ENCODE data around the gene SLC5A9. TPM values are rescaled to one million over a fixed set of nuclear protein-coding genes. Genes with fewer than 3 reads are reported as not detected.

The SLC5A9 gene
- total and polyA plus RNA-seq, 10 of the 15 experiments (the other 5 are each of a cell fraction or from before 2014, with no cell fraction given) = 0.03 TPM; not detected in 9

DNA sequence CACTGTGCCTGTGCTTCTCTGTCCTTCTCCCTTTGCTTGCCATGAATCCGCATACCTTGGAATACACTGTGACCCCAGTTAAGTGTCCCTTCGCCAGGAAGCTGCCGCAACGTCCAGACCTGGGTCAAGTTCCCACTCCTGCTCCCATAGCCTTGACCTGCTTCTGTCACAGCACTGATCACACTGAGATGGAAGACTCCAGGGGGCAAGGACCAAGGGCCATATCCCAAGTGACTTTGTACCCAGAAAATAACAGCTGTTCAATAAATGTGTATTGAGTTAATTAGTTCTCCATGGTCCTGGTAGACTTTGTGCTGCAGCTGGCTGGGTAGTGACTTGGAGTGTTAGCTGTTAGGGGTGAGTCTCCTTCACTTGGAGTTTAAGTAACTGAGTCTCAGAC, 25.8 kb downstream of the SLC5A9 start:
- ATAC-seq (no peak), FAIRE-seq (no peak)
- no peak for TF ChIP-seq BACH1 (IDR thresholded peaks at IDR 0.05; ENCODE audit: borderline replicate concordance)
- TF ChIP-seq, protein P1, sequence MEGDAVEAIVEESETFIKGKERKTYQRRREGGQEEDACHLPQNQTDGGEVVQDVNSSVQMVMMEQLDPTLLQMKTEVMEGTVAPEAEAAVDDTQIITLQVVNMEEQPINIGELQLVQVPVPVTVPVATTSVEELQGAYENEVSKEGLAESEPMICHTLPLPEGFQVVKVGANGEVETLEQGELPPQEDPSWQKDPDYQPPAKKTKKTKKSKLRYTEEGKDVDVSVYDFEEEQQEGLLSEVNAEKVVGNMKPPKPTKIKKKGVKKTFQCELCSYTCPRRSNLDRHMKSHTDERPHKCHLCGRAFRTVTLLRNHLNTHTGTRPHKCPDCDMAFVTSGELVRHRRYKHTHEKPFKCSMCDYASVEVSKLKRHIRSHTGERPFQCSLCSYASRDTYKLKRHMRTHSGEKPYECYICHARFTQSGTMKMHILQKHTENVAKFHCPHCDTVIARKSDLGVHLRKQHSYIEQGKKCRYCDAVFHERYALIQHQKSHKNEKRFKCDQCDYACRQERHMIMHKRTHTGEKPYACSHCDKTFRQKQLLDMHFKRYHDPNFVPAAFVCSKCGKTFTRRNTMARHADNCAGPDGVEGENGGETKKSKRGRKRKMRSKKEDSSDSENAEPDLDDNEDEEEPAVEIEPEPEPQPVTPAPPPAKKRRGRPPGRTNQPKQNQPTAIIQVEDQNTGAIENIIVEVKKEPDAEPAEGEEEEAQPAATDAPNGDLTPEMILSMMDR (IDR thresholded peaks at IDR 0.05 in 2 of 3, conservative IDR thresholded peaks at IDR 0.05 in 1 of 3; ENCODE audit: control insufficient read depth in 2 of 3, extremely low read depth in 1 of 3, insufficient read depth in 1 of 3, low read depth in 3 of 3, low read length in 3 of 3) = no peak
- TF ChIP-seq, protein P2, sequence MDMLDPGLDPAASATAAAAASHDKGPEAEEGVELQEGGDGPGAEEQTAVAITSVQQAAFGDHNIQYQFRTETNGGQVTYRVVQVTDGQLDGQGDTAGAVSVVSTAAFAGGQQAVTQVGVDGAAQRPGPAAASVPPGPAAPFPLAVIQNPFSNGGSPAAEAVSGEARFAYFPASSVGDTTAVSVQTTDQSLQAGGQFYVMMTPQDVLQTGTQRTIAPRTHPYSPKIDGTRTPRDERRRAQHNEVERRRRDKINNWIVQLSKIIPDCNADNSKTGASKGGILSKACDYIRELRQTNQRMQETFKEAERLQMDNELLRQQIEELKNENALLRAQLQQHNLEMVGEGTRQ (IDR thresholded peaks at IDR 0.05; ENCODE audit: borderline replicate concordance, low read depth, low read length) = no peak
- no peak for TF ChIP-seq MEF2A (IDR thresholded peaks at IDR 0.05; ENCODE audit: insufficient read depth, low read depth, low read length)
- TF ChIP-seq POLR2AphosphoS5 (IDR thresholded peaks at IDR 0.05; ENCODE audit: low read length) = no peak
- TF ChIP-seq, protein P3, sequence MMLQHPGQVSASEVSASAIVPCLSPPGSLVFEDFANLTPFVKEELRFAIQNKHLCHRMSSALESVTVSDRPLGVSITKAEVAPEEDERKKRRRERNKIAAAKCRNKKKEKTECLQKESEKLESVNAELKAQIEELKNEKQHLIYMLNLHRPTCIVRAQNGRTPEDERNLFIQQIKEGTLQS (IDR thresholded peaks at IDR 0.05; ENCODE audit: borderline replicate concordance, extremely low read depth, low read depth, low read length) = no peak
- TF ChIP-seq TCF7 (IDR thresholded peaks at IDR 0.05; ENCODE audit: borderline replicate concordance) = no peak
- TF ChIP-seq, protein P4, sequence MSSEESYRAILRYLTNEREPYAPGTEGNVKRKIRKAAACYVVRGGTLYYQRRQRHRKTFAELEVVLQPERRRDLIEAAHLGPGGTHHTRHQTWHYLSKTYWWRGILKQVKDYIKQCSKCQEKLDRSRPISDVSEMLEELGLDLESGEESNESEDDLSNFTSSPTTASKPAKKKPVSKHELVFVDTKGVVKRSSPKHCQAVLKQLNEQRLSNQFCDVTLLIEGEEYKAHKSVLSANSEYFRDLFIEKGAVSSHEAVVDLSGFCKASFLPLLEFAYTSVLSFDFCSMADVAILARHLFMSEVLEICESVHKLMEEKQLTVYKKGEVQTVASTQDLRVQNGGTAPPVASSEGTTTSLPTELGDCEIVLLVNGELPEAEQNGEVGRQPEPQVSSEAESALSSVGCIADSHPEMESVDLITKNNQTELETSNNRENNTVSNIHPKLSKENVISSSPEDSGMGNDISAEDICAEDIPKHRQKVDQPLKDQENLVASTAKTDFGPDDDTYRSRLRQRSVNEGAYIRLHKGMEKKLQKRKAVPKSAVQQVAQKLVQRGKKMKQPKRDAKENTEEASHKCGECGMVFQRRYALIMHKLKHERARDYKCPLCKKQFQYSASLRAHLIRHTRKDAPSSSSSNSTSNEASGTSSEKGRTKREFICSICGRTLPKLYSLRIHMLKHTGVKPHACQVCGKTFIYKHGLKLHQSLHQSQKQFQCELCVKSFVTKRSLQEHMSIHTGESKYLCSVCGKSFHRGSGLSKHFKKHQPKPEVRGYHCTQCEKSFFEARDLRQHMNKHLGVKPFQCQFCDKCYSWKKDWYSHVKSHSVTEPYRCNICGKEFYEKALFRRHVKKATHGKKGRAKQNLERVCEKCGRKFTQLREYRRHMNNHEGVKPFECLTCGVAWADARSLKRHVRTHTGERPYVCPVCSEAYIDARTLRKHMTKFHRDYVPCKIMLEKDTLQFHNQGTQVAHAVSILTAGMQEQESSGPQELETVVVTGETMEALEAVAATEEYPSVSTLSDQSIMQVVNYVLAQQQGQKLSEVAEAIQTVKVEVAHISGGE (CRISPR knock-in tag; IDR thresholded peaks at IDR 0.05) = no peak
- TF ChIP-seq, protein P5, sequence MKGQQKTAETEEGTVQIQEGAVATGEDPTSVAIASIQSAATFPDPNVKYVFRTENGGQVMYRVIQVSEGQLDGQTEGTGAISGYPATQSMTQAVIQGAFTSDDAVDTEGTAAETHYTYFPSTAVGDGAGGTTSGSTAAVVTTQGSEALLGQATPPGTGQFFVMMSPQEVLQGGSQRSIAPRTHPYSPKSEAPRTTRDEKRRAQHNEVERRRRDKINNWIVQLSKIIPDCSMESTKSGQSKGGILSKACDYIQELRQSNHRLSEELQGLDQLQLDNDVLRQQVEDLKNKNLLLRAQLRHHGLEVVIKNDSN (IDR thresholded peaks at IDR 0.05; ENCODE audit: borderline replicate concordance, extremely low read length, insufficient read depth, low read depth, low read length) = no peak
- no peak for TF ChIP-seq NR2F1 (conservative IDR thresholded peaks at IDR 0.05)
- no peak for TF ChIP-seq HDAC6 (IDR thresholded peaks at IDR 0.05; ENCODE audit: unreplicated experiment)
- no peak for TF ChIP-seq NFYA (IDR thresholded peaks at IDR 0.05; ENCODE audit: borderline replicate concordance, low read depth, low read length)
- no peak for TF ChIP-seq RFX5 (IDR thresholded peaks at IDR 0.05; ENCODE audit: low read depth, low read length)
- TF ChIP-seq RBBP5 (conservative IDR thresholded peaks at IDR 0.05) = no peak

More for the DNA sequence above, 25.8 kb downstream of the SLC5A9 start:
- H3K4me3 ChIP-seq = no peak overlapping the region
- in situ Hi-C loops (cut with MboI) (no loop called here), intact Hi-C loops (cut with micrococcal nuclease; ENCODE audit: unreplicated experiment) (no loop called here)
- no peak overlapping the region for H2AFZ ChIP-seq (ENCODE audit: control insufficient read depth, low read depth, low read length)
- H3K9me3 ChIP-seq (replicated peaks; ENCODE audit: control insufficient read depth, insufficient read depth, low read length) = no peaks in the 10 kb centered on the region
- 31% methylated on average over 4 of the region's 4 CpGs for WGBS (ENCODE audit: insufficient coverage, insufficient replicate concordance, low lambda C conversion rate, missing lambda C conversion rate)
- ChIA-PET CTCF (no interaction called here), POLR2A (no interaction called here), SMC1A (ENCODE audit: uncharacterized antibody, unreplicated experiment) (no interaction called here), RAD21 (ENCODE audit: unreplicated experiment) (no interaction called here)
- BruUV-seq (replicated peaks) = no TSS peak
- no peak for DNase-seq (ENCODE audit: low read depth, low spot score)
- no peak overlapping the region for H3K9ac ChIP-seq (ENCODE audit: control insufficient read depth, insufficient read depth, low read length)
- H3K36me3 ChIP-seq (ENCODE audit: control insufficient read depth in 2 of 2, insufficient read depth in 2 of 2, low read length in 1 of 2) = no peaks in the 10 kb centered on the region
- H3K4me1 ChIP-seq (ENCODE audit: control insufficient read depth, insufficient read depth, low read length) = no peaks in the 10 kb centered on the region
- no peaks in the 10 kb centered on the region for H3K27me3 ChIP-seq (replicated peaks in 1 of 2; ENCODE audit: control insufficient read depth in 2 of 2, insufficient read depth in 2 of 2, low read length in 1 of 2)
- H3K4me2 ChIP-seq (ENCODE audit: control insufficient read depth, insufficient read depth) = no peak overlapping the region
- no peaks in the 10 kb centered on the region for H3K79me2 ChIP-seq (ENCODE audit: control insufficient read depth, insufficient read depth, low read length)
- H4K20me1 ChIP-seq (ENCODE audit: control insufficient read depth, insufficient read depth) = no peaks in the 10 kb centered on the region; the same call in 1 of the 2 replicates
- H3K27ac ChIP-seq (ENCODE audit: control insufficient read depth, insufficient read depth) = no peak overlapping the region
